ENCODE results near the gene BRD4.

GRCh38 chr19:15368798-15369593, 36.7 kb upstream of the BRD4 start:
- TF ChIP-seq CTCF (IDR thresholded peaks at IDR 0.05), result no peak
- TF ChIP-seq EP300 (IDR thresholded peaks at IDR 0.05), result no peak
- no peak for TF ChIP-seq POLR2A (IDR thresholded peaks at IDR 0.05)

Data from stomach (tissue), 4 donors.